ENCODE data around the gene TMEM191B. TPM values are rescaled to one million over a fixed set of nuclear protein-coding genes. Genes with fewer than 3 reads are reported as not detected.
"Not testable (repeated sequence)": the region's sequence is repeated elsewhere in the genome, so short reads cannot be mapped to it uniquely, and the experiment has no call there.

Gene TMEM191B
- total RNA-seq, 2 donors from 2014 or later: 3.3 to 4.3 TPM

DNA sequence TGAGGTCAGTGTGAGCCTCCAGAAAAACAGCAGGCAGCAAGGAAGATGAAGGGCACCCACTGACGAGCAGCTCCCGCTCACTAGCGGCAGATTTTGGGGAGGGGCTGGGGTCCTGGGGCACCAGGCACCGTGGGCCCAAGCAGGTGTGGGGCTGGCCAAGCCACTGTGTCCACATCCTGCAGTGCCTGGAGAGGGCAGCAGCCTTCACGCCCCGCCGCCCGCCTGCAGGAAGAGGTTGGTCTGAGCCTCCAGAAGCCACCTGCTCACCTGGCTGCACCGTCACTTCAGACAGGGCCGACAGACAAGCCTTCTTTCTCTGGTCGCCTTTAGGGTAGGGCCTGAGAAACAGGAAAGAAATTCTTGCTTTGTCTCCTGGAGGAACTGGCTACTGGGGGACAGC is 15.8 kb downstream of the TMEM191B start:
- H3K9ac ChIP-seq (ENCODE audit: low read depth in 2 of 2, low read length in 2 of 2); H3K4me1 ChIP-seq; H3K27ac ChIP-seq; H3K36me3 ChIP-seq; DNase-seq; intact Hi-C loops (cut with DNase I); H3K4me3 ChIP-seq; H3K9me3 ChIP-seq; H3K27me3 ChIP-seq: not testable (repeated sequence)

DNA sequence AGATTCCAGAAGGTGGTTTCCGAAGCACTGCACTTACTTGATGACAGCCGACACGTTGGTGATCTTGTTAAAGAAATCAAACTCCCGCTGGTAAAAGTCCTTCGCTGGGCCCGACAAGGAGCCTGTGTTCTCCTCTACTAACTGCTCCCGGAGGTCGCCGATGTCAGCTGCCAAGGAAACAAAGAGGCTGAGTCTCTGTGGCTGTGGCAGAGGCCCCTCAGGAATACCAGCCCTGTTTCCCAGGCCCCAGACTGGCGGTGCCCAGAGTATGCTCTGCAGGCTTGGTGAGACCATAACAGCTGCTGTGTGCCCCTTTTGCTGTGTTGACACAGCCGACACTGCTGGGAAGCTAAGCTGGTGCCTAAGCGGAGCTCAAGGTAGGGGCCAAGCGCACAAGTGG is 17.0 kb downstream of the TMEM191B start:
- H3K9me3 ChIP-seq; H3K36me3 ChIP-seq; H3K4me3 ChIP-seq; H3K27me3 ChIP-seq; H3K9ac ChIP-seq (ENCODE audit: low read depth in 2 of 2, low read length in 2 of 2); DNase-seq; intact Hi-C loops (cut with DNase I); H3K27ac ChIP-seq; H3K4me1 ChIP-seq: not testable (repeated sequence)

DNA sequence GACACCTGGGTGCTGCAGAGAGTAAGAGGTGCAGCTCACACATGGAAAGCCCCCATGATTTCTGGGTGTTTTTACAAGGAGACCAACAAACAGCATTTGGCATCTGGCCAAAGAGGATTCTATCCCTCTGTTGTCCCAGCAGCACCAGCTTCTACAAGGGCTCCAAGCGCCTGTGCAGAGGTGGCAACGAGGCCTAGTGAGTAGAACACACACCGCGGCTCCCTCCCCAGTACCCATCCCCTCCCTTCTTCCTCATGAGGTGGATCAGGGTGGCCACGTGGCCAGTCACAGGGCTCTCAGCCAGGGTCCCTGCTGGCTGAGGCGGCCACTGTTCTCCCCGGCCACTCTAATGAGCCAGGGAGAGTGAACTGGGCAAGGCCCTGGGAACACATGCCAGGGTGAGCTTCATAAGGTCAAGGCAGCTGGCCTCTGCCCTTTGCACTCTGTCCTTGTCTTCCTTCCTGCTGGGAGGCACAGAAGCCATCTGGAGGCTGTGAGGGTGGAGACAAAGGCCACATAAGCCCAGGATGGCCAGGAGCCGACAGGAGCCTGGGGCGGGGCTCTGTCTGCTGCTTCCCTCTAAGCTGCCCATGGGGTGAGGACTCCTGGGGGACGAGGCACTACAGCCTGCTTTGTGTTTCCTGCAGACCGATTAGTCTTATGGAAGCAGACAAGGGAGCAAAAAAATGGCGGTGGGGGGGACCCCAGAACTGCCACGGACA is 22.0 kb downstream of the TMEM191B start:
- H3K9ac ChIP-seq (ENCODE audit: low read depth in 2 of 2, low read length in 2 of 2); H3K4me1 ChIP-seq; H3K4me3 ChIP-seq; H3K36me3 ChIP-seq; DNase-seq; H3K27ac ChIP-seq; H3K27me3 ChIP-seq; H3K9me3 ChIP-seq; intact Hi-C loops (cut with DNase I): not testable (repeated sequence)

DNA sequence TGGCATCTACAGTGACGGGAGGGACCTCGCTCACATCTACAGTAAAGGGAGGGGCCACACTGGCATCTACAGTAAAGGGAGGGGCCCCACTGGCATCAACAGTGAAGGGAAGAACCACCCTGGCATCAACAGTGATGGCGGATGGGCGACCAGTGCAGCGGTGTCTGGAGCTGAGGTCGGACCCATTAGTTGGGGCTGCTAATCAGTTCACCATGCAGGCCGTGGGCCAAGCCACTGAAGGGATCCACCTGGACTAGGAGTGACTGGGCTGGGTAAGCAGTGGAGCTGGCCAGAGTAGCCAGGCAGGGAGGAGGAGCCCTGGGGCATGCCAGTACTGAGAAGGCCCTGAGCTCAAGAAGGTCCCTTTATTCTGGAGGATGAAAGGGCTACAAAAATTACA is 23.4 kb downstream of the TMEM191B start:
- intact Hi-C loops (cut with DNase I); H3K27me3 ChIP-seq: not testable (repeated sequence)

DNA sequence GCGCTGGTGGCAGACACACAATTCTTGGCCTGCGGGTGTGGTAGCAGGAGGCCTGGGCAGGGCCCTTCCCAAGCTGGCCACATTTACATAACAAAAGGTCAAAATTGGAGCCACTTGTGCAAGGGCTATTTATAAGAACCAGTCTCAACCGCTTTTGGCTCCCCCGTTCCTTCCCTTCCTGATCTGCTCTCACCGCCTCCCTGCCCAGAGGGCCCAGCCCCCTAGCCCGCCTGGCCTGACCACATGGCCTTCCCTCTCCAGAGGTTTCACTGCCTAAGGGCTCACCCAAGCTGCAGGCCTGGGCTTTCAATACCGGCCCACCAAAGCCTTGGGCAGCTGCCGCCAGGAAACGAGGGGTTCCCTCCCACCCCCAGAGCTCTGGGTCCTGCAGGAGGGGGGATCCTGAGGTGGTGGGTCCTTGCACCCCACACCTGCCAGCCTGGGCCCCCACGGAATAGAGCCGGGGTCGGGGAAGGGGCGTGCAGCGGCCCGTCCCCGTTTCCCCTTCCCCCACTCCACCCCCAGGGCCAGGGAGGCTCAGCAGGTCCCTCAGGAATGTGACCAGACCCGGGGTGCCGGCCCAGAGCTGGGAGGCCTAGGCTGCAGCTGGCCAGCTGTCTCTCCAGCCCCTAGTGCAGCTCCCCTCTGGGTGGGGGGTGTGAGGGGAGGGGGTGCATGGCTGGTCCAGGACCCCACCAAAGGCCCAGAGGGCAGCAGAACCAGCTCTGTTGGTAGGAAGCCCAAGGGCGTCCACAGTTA is 25.4 kb downstream of the TMEM191B start:
- H3K9me3 ChIP-seq; H3K27me3 ChIP-seq; DNase-seq; H3K36me3 ChIP-seq; H3K9ac ChIP-seq (ENCODE audit: low read depth in 2 of 2, low read length in 2 of 2); H3K27ac ChIP-seq; intact Hi-C loops (cut with DNase I); H3K4me3 ChIP-seq; H3K4me1 ChIP-seq: not testable (repeated sequence)

More for the DNA sequence above, 23.4 kb downstream of the TMEM191B start:
- H3K36me3 ChIP-seq; H3K9ac ChIP-seq (ENCODE audit: low read depth in 2 of 2, low read length in 2 of 2); H3K9me3 ChIP-seq; DNase-seq; H3K27ac ChIP-seq; H3K4me1 ChIP-seq; H3K4me3 ChIP-seq: not testable (repeated sequence)

DNA sequence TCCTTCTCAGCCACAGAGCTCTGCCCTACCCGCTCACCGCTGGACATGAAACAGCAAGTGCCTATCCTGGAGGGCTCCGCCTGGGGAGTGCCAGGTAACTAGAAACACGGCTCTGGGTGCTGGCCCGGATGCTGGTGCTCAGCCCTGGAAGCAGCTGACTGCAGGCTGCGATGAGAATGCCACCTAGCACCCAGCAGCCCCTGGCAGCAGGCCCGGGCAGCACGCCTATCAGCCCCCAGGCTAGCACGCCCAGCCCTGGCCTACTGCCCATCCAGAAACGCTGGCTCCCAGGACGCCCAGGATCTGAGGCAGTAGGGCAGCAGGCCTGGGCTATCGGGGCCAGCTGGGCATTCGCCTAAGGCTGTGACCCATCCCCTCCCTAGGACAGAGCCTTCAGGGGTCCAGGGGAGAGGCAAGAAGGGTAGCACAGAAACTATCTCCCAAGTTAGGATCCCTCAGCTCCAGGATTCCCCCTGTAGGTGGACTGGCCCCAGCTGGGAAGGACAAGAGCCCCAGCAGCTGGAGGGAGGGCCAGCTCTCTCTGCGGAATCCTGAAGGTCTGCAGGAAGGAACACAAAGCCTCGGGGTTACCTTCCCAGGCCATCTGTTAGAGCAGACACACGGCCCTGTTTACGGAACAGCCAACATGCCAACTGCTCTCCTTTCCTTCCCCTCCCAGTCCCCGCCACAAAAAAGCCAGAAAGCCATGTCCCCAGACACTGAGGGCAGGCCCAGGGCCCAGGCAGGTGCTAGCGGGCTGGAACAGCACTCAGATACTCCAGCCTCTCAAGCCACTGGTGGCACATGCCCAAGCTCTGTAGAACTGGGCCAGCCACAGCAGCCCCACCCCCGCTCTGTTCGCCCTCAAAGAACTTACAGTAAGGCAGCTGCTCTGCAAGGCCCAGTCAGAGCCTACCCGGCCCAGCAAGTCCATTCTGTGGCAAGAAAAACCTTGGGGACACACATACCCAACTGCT is 27.0 kb downstream of the TMEM191B start:
- H3K27me3 ChIP-seq; DNase-seq; H3K4me1 ChIP-seq; H3K36me3 ChIP-seq; intact Hi-C loops (cut with DNase I); H3K4me3 ChIP-seq; H3K9ac ChIP-seq (ENCODE audit: low read depth in 2 of 2, low read length in 2 of 2); H3K9me3 ChIP-seq; H3K27ac ChIP-seq: not testable (repeated sequence)

DNA sequence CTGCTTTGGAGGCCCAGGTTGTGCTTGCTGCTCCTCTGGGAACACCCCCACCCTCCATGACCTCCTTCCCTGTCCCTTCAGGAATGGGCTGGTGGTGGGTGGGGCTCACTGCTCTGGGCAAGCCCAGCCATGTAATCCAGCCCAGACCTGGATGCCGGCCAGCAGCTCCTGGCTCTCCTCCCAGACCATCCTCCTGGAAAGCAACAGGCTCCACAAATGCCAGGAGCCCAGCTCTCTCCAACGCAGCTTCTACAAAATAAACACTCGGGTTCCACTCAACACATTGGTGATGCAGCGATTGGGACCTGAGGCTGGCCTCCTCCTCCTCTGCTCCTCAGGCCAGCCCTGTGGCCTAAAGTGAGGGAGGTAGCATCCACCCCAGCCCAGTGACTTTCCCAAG is 30.9 kb downstream of the TMEM191B start:
- H3K4me3 ChIP-seq; intact Hi-C loops (cut with DNase I): not testable (repeated sequence)

DNA sequence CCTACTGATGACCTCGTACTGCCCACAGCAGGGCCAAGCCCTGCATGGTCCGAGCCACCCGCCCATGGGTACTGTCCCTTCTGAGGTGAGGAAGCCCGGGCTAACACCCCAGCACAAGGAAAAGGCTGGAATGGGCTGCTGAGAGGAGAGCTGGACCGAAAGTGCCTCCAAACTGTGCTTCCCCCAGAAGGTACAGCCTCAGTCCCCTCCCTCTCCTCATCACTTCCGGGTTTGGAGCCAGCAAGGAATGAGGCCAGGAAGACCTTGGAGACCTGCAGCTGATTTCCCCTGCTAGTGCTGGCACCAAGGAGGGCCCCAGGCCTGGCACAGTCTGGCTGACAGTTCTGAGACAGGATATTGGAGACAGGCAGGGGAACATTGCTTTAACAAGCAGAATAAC is 31.3 kb downstream of the TMEM191B start:
- H3K4me3 ChIP-seq; intact Hi-C loops (cut with DNase I); H3K9me3 ChIP-seq; H3K9ac ChIP-seq (ENCODE audit: low read depth in 2 of 2, low read length in 2 of 2); H3K27me3 ChIP-seq; H3K27ac ChIP-seq; DNase-seq; H3K36me3 ChIP-seq; H3K4me1 ChIP-seq: not testable (repeated sequence)

More for the DNA sequence above, 30.9 kb downstream of the TMEM191B start:
- not testable (repeated sequence) for H3K4me1 ChIP-seq; DNase-seq; H3K27ac ChIP-seq; H3K36me3 ChIP-seq; H3K27me3 ChIP-seq; H3K9ac ChIP-seq (ENCODE audit: low read depth in 2 of 2, low read length in 2 of 2); H3K9me3 ChIP-seq

DNA sequence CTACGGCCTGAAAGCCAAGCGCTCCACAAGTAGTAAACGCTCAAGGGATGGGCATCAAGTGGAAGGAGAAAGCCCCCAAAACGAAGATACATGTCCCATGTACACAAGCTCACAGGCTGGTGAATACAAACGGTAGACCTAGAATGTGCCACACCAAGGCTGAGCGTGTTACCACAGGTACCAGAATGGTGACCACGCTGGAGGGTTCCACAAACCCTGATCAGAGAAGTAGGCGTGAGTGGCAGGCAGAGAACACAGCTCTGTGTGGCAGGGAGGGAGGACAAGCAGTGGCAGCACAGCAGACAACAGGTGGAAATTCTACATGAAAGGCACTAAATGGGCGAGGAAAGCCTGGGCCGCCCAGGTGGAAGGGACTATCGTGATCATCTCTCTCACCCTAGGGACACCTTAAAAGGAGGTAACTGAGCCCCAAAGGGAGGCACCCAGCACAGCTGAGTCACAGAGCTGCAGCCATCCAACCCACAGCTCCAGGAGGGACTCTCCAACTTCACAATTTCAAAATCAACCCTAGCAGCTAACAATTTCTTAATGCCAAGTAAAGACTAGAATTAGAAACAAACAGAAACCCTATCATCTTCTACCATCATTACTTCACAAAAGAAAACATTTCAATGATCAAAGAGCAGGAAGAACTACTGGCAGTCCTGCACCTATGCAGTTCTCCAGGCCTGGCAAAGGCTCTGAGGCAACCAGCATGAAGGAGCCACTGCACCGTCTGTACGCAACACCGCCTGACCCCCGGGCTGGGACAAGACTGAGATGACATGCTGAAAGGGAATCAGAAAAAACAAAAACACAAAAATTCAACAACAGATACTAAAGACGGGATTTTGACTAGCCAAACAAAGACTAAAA is 32.7 kb downstream of the TMEM191B start:
- H3K9me3 ChIP-seq; intact Hi-C loops (cut with DNase I); H3K36me3 ChIP-seq: not testable (repeated sequence)

DNA sequence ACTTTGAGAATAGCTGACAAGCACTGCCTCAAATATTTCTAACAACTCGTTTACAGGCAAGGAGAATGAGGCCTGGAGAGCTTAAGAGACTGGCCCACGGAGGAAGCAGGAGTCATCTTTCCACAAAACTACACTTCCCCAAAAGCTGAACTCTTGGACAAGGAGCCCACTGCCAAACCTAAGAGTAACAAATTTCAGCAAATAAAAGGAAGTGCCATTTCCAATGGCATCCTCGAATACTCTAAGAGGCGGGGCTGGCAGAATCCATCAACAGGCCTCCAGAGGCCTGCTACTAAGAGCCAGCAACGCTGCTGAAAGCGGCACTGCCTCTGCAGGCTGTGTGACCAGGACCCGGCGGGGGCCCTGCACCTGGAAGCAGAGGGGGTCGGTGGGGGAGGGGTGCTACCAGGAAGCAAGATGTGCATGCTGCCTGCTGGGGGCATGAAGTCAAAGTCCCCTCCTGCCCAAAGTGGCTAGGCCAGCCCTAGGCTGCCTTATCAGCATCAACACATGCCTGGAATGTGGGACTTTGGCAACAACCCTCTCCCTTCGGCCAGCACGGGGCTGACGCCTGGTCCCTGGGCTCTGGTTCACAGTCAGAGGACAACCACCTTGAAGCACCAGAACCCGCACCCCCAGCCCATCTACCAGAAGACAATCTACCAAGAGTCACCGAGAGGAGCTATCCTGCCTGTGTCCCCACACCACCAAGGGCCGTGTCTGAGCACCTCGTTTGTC is 43.1 kb downstream of the TMEM191B start:
- intact Hi-C loops (cut with DNase I); H3K36me3 ChIP-seq; DNase-seq: not testable (repeated sequence)

More for the DNA sequence above, 32.7 kb downstream of the TMEM191B start:
- H3K4me1 ChIP-seq; DNase-seq; H3K27ac ChIP-seq; H3K4me3 ChIP-seq; H3K9ac ChIP-seq (ENCODE audit: low read depth in 2 of 2, low read length in 2 of 2); H3K27me3 ChIP-seq: not testable (repeated sequence)

DNA sequence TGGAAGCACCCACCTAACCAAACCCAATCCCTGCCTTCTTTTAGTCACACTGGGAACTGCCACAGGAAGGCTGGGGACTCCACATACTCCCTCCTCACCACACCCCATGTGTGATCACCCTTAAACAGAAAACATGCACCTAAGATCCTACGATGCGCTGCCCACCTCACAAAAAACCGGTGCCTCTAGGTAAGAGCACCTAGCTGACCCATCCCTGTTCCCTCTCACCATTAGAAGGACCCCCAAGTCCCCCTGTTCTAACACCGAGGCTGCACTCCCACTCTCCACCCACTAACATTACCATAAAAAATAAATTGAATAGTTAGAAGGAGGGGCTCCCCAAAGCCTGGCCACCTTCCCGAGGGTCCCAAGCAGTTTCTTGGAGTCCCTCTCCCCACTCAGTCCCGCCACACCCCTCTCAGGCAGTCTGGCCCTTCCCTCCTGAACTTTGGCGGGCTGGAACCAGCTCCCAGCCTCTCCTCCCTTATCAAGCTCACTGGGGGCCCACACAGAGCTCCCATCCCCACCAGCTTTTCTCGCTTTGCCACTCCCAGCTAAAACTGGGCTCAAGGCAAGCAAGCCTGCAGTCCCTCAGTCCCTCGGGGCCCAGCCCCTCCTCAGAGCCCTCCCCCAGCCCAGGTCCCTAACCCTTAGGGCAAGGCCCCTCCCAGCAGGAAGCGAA is 46.0 kb downstream of the TMEM191B start:
- H3K4me3 ChIP-seq; H3K27me3 ChIP-seq; H3K36me3 ChIP-seq; H3K9me3 ChIP-seq; H3K9ac ChIP-seq (ENCODE audit: low read depth in 2 of 2, low read length in 2 of 2); H3K4me1 ChIP-seq; H3K27ac ChIP-seq; intact Hi-C loops (cut with DNase I): not testable (repeated sequence)
- DNase-seq: peak; percentile 29

More for the DNA sequence above, 43.1 kb downstream of the TMEM191B start:
- H3K27ac ChIP-seq; H3K4me3 ChIP-seq; H3K27me3 ChIP-seq; H3K9me3 ChIP-seq; H3K4me1 ChIP-seq; H3K9ac ChIP-seq (ENCODE audit: low read depth in 2 of 2, low read length in 2 of 2): not testable (repeated sequence)
